Measurements from ENCODE around the gene ALCAM.
"Not testable (repeated sequence)": the region's sequence is repeated elsewhere in the genome, so short reads cannot be mapped to it uniquely, and the experiment has no call there.

The ALCAM gene

GRCh38 chr3:105534491-105534890 lies 167.8 kb downstream of the ALCAM start:
- DNase-seq = no peak

- DNase-seq = no peak
These were observed 170.8 kb downstream of the ALCAM start for GRCh38 chr3:105537371-105538080.

DNA sequence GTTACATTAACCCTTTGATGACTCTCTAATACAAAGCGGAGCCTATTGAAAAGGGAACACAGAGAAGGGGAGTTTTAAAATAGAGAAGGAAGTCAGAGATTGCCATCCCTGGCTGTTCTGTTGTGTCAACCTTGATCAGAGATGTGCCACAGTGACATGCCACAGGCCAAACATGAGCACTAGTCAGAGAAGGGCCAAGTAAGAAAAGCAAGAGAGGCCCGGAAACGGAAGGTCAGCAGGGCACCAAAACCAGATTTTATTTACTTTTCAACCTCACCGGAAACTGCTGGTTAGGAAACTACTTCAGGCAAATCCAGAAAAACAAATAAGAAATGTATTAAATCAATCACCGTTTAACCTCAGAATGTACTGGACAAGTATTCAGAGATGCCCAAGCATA lies 171.8 kb downstream of the ALCAM start:
- DNase-seq = no peak

- no peak for DNase-seq
These were observed 173.2 kb downstream of the ALCAM start for GRCh38 chr3:105539897-105540296.

- no peak for DNase-seq
These were observed 175.7 kb downstream of the ALCAM start for GRCh38 chr3:105542282-105543019.

DNA sequence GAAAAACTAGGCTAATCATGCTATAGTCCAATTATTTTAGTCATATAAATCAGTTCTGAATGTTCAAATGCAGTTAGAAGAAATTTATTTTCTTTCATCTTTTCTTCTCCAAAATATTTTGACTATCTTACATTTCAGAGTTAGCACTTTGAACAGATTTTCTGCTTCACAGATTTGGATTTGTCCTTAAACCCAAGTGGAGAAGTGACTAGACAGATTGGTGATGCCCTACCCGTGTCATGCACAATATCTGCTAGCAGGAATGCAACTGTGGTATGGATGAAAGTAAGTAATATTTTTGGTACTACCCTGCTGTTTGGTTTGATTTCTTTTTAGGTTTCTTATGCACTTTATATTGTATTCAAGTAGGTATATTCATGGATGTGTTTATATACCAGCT lies 178.3 kb downstream of the ALCAM start:
- no peak for DNase-seq

DNA sequence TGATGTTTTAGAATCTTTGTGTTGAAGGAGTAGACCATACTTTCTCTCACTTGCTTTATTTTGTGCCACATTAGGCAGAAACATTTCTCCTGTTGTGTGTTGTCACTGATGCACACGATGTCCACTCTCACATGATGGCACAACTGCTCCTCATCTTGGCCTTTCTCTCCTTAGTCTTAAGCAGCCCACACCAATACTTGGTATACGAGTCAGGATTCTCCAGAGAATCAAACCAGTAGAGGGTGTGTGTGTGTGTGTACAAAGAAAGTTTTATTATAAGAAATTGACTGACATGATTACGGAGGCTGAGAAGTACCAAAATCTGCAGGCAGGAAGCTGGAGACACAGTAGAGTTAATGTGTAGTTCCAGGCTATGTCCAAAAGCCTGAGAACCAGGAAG lies 187.1 kb downstream of the ALCAM start:
- no peak for DNase-seq

DNA sequence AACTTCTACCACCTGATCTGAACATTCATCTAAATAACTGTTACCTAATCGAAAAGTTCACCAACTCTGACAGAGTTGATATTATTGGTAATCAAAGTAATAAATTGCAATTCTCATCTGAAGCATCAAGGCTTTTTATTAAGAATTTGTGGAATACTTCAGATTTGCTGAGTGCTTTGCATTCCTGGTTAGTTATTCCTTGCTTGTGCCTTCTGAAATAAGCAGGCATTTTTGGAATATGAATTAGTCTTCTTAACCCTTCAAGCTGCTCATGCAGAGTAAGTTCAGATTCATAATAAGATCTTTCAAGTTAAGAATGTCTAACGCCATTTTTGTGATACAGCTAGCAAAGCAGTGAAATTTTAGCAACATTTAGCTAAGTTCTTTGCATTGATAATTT lies 188.5 kb downstream of the ALCAM start:
- DNase-seq = no peak

DNA sequence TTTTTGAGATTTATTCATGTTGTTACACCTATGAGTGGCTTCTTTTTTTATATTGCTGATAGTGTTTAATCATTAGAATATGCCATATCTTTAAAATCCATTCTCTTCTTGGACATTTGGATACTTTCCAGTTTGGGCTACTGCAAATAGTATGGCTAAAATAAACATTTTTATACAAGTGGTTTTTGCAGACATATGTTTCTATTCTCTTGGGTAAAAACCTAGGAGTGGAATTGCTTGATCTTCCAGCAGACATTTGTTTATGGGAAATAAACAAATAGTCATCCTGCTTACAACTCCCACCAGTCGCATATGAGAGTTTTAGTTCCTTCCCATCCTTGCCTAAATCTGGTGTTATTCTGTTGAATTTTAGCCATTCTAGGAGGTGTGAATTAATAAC lies 193.1 kb downstream of the ALCAM start:
- DNase-seq = no peak

DNA sequence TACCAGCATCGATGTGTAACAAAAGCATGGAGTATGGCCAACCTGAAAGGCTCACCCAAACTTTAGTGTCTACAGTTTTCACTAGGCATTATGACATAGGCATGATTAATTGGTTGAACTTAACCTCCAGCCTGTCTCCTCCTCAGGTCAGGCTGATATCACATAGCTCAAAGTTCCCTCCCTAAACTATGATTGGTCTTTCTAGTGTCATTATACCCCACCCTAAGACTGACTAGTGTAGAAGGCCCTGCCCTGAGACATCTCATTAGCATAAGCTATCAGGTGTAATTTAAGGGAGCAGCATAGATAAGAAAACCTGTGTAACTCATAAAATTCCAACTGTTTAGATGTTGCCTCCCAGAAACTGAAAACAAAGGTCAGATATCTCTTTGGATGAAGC lies 195.2 kb downstream of the ALCAM start:
- no peak for DNase-seq

GRCh38 chr3:105564546-105565288 lies 198.0 kb downstream of the ALCAM start:
- no peak for DNase-seq

GRCh38 chr3:105571005-105571404 lies 204.3 kb downstream of the ALCAM start:
- DNase-seq = no peak

GRCh38 chr3:105572501-105572900 lies 205.8 kb downstream of the ALCAM start:
- DNase-seq = no peak

DNA sequence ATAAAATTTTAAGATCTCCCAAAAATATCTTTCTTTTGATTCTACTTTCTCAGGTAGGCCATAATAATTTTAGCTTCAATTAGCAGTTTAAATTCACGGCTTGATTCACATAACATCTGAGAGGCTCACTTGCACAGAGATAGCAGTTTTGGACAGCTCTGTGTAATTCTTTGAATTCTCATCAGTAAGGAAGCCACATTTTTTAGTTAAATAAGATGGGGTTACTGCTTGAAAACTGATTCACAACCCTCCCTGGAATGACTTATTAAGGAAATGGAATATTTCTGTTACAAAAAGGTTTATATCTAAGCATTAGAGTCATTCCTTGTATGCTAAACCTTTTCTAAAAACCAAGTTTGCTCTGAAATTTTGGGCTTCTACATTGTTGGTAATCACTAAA lies 212.7 kb downstream of the ALCAM start:
- no peak for DNase-seq

DNA sequence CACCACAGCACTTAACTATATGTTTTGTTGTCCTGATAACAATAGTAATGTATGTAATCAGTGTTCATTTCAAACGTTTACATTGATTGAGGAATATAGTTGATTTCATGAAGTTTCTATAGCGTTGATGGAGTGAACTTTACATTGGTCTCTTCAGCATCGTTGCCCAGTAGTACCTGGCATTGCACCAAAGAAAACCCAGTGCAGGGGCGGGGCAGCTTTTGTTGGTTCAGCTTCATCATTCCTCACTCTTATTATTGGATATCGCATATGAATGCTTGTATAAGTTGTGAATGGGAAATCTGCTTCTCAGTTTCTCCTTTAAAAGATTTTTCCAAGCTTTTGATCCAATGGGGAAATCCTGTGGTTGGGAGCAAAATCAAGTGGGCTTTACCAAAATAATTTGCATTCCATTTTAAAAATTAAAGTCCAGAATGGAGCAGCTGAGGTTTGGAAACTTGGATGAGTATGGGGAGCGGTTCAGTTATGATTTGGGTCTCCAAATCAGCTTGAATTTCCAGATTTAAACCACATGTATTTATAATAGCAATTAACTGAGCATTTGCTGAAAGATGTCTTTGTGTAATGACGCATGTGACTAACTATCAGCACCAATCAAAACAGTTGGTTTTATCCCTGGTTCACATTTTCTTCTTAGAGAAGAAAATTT lies 213.7 kb downstream of the ALCAM start:
- no peak for DNase-seq

GRCh38 chr3:105582015-105582414 lies 215.3 kb downstream of the ALCAM start:
- DNase-seq = no peak

DNA sequence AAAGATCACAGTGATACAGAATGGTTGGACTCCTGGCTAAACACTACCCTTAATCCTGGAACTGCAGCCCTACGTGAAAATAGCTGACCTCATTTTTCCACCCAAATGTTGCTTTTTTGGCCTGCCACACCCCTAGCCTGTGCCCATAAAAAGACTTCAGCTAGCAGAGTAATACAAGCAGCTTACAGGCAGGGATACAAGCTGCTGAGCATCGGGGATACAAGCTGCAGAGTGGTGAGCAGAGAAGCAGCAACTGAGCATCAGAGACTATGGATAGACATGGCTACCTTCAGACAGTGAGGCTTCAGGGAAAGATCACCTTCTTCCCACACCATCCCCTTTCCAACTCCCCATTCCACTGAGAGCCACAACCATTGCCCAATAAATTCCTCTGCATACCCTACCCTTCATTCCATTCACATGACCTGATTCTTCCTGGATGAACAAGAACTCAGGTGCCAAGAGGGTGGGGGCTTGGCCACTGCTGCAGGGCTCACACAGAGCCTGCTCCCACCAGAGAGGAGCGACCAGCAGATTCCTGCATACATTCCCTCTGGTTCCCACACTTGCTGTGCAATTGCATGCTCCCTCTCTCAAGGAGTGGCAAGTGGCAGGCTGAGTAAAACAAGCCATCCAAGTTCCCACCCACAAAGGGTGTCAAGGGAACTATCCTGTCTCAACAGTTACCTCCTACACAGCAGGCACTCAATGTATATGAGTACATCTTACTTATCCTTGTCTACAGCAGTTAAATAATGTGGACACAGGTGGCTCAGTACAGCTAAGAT lies 217.5 kb downstream of the ALCAM start:
- DNase-seq = no peak

DNA sequence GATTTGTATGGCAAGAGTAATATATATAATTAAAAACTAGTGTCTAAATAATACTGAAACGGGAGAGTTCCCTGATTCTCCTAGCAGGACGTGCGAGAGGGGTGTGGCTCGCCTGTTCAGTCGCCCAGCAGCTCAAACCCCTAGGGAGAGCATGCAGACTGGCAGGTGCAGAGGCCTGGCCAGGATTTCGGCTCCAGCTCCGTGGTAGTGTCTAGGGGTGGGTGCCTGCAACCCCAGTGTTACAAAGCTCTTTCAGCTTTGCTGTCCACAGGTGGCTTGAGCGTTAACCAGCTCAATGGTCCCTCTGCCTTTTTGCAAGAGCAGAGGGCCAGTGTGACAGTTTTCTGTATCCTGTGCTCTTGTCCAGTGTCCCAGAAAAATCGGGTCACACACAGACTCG lies 226.6 kb downstream of the ALCAM start:
- DNase-seq = no peak

GRCh38 chr3:105594219-105594618 lies 227.5 kb downstream of the ALCAM start:
- DNase-seq = no peak

DNA sequence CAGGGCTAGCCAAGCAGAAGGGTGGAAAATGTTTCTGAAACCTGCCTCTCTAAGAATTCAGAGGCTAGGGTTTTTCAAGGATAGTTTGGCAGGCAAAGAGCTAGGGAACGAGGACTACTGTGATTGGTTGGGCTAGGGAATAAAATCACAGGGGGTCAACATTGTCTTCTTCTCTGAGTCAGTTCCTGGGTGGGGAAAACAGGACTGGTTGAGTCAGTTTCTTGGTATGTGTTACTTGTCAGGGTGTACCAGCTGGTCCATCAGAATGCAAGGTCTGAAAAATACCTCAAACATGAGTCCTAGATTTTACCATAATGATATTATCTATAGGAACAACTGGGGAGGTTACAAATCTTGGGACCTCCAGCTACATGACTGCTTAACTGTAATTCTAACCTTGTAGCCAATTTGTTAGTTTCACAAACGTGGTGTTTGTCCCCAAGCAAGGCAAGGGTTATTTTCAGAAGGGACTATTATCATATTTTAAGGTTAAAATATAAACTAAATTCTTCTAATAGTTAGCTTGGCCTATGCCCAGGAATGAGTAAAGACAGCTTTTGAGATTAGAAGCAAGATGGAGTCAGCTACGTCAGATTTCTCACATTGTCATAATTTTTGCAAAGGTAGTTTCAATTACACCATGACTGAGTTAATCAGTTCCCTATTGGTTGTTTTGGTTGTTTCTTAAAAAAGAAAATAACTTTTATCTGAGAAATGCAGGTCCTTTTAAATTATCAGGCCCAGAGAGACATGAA lies 231.5 kb downstream of the ALCAM start:
- no peak for DNase-seq

GRCh38 chr3:105599350-105599749 lies 232.6 kb downstream of the ALCAM start:
- no peak for DNase-seq

DNA sequence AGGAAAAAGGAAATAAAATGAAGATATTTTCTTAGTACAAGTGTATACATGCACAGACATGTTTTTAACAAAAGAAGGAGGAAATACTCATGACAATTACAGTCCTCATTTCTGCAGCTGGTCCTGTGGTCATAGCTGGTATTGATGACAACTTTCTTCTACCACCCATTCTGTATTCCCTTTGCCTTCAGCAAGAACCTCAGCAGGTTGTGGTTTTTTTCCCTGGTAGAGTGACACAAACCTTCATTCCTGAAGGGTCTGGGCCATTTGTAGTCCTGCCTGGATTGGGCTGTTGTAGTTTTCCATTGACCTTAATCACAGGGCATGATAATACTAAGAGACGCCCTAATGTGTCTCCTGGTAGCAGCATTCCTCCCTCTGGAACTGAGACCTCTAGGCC lies 235.0 kb downstream of the ALCAM start:
- not testable (repeated sequence) for DNase-seq

Measured in NCI-H1694 treated with DMSO at 0.1 percent for 48 hours (cell line).